Coronary artery (tissue), 2 donors: ENCODE data around the gene AXIN1.

Experiments
- DNase-seq: peaks from one replicate; pipeline ENCODE4 v3.0.0-alpha.2; 2017; ENCODE audit warnings: low spot score
- H3K27ac ChIP-seq, 2 donors: fragments of 200-600 bp; sonication (generic); one replicate each; pipeline ENCODE4 v1.5.1; 2016 to 2019
- H3K4me3 ChIP-seq: fragments of 200-600 bp; sonication (generic); 2 replicates; pipeline ENCODE4 v1.5.1; 2016; ENCODE audit warnings: mild to moderate bottlenecking, moderate library complexity
- CTCF ChIP-seq: fragments of 200-600 bp; sonication (generic); IDR thresholded peaks from one replicate; pipeline ENCODE4 v1.5.1; 2019; ENCODE audit warnings: antibody characterized with exemption

Gene AXIN1

DNA sequence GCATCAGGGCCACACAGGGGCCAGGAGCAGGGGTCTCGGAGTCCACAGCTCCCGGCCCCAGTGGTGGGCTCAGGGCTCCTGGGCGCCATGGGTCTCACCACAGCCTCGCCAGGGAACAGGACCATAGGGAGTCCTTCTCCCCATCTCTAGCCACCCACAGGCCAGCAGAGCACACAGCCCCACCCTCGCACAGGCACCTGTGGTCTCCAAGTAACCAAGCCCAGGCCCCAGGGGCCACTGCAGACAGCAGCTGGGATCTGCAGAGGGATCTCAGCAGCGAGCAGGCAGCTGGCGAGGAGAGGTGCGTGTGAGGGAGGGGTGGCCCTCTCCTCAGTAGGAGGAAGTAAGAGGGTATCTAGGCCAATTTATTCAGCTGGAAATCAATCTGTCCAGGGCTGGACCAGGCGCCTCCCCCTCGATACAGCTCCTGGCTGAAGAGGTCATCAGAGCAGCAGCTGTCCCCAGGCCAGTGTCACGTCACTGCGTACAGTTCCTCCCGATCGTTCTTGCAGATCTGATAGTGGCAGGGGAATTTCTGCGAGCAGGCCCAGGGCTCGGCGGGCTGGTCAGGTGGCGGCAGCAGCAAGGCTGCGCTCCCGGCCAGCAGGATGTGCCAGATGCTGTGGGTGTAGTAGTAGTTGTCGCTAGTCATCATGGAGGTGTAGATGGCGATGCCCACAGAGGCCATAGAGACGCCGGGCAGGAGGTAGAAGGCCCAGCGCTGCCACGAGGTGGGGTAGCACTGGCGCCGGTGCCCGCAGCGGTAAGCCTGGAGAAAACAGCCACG, 19.2 kb upstream of the AXIN1 start:
- TF ChIP-seq CTCF: no peak
- Histone ChIP-seq H3K4me3 (no peak overlapping the region), H3K27ac (no peak overlapping the region)
- DNase-seq: no peak

GRCh38 chr16:370979-371514, 18.5 kb upstream of the AXIN1 start:
- Histone ChIP-seq H3K4me3 (peak overlapping the region; percentile 73), H3K27ac (peak overlapping the region; percentile 35 to 68)
- TF ChIP-seq CTCF: no peak
- DNase-seq: no peak

DNA sequence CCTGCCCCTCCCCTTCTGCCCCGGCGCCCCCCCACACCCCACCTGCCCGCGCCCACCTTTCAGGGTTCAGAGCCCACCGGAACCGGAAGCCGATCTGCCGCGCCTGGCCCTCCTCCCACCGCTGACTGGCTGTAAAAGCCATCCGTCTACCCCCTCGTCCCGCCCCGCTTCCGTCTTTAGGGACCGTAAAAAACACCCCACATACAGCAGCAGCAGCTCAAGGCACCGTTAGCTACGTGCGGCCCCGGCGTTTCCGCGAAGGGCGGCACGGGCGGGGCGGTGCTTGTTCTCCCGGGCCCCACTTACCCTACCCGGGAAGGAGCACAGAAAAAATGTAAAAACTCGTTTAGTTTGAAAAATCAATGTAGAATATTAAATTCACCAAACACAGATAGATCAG, 17.9 kb upstream of the AXIN1 start, which contains the start of gene MRPL28:
MRPL28 (minus strand) TSS at position 96 of the 400 bp plus-strand sequence. CDS start 320 bp downstream, outside the sequence.
- no peak for TF ChIP-seq CTCF
- peak; percentile 95 for DNase-seq
- Histone ChIP-seq H3K27ac (peak within 1 kb of the TSS; percentile 35 to 68), H3K4me3 (peak within 1 kb of the TSS; percentile 73)

DNA sequence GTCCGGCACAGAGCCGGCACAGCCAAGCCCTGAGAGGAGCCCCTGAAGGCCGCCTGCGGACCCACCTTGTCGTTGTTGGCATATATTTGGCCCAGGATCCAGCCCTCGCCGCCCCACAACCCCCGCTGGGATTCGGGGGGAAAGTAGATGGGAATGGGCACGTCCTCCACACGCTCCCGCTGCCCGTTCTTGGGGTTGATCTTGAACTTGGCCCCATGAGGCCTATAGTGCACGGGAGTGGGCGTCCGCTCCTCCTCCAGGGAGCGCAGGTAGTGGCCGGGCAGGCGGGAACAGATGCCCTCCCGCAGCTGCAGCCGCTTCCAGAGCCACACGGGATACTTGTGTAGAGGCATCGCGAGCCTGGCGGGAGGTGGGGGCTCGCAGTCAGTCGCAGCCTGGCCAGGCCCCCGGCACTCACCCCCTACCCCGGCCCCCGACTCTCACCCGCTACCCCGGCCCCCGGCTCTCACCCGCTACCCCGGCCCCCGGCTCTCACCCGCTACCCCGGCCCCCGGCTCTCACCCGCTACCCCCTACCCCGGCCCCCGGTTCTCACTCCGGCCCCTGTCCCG, 17.4 kb upstream of the AXIN1 start:
- no peak for DNase-seq
- Histone ChIP-seq H3K27ac (peak overlapping the region in 1 of 2 donors; percentile 68), H3K4me3 (peak overlapping the region; percentile 73)
- TF ChIP-seq CTCF: no peak

DNA sequence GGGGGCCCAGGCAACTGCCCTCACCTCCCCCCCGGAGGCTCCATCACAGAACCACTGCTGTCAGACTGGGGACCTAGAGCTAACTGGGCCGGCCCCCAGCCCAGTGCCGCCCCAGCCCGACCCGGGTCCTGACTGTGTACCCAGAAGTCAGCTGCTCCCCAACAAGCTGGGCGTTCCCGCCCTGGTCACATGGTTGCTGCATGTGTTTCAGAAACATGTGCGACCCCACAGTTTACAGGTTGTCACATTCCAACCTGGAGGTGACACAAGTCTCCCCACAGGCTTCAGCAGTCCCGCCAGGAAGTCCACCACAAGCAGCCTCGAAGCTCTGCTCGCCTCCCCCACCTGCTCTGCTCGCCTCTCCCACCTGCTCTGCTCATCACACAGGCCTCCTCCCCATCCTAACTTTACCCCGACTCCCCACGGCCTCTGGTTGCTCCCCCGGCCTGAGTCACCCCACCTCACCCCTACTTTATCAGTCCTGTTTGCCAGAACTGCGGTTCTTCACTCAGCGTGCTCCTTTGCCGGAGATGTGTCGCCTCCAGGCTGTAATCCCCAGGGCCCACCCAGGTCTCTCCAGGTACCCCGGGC, 16.8 kb upstream of the AXIN1 start:
- H3K4me3 ChIP-seq: peak overlapping the region; percentile 73
- no peak for DNase-seq

More for the DNA sequence above, 16.8 kb upstream of the AXIN1 start:
- no peak for TF ChIP-seq CTCF
- no peak overlapping the region for H3K27ac ChIP-seq
